Trophoblast cell (in vitro differentiated cells and primary cell): ENCODE results near the gene DHTKD1.
A peak's percentile ranks its signal among the peaks of the same experiment; 100 is the strongest.

ENCODE experiments used
- DNase-seq, 2 donors: peaks; one replicate each; pipeline ENCODE4 v3.0.0-alpha.2; 2016
- H2AFZ ChIP-seq: 2 replicates; pipeline ENCODE4 v1.6.1; 2013; ENCODE audit warnings: low read length, moderate library complexity, mild to moderate bottlenecking; ENCODE audit not compliant: insufficient read depth, poor library complexity
- H2AK5ac ChIP-seq: 2 replicates; pipeline ENCODE4 v1.6.1; 2013; ENCODE audit warnings: mild to moderate bottlenecking, low read length
- H2BK120ac ChIP-seq: 2 replicates; pipeline ENCODE4 v1.6.1; 2013; ENCODE audit warnings: low read length, mild to moderate bottlenecking, moderate library complexity; ENCODE audit not compliant: insufficient read depth, poor library complexity
- H2BK12ac ChIP-seq: 2 replicates; pipeline ENCODE4 v1.6.1; 2013; ENCODE audit warnings: mild to moderate bottlenecking, low read length, moderate library complexity
- H2BK5ac ChIP-seq: 2 replicates; pipeline ENCODE4 v1.6.1; 2013; ENCODE audit warnings: low read length, low read depth, moderate library complexity, mild to moderate bottlenecking; ENCODE audit not compliant: poor library complexity
- H3K14ac ChIP-seq: 2 replicates; pipeline ENCODE4 v1.6.1; 2013; ENCODE audit warnings: mild to moderate bottlenecking, low read length
- H3K18ac ChIP-seq: 2 replicates; pipeline ENCODE4 v1.6.1; 2013; ENCODE audit warnings: mild to moderate bottlenecking, low read length
- H3K23ac ChIP-seq: 2 replicates; pipeline ENCODE4 v1.6.1; 2013; ENCODE audit warnings: low read length
- H3K27ac ChIP-seq: 2 replicates; pipeline ENCODE4 v1.5.1; 2013; ENCODE audit warnings: low read depth, mild to moderate bottlenecking, inconsistent platforms, low read length, moderate library complexity
- H3K27me3 ChIP-seq: 2 replicates; pipeline ENCODE4 v1.6.1; 2013; ENCODE audit warnings: inconsistent platforms, mild to moderate bottlenecking, low read length, moderate library complexity; ENCODE audit not compliant: insufficient read depth
- H3K36me3 ChIP-seq, 2 experiments: 1 replicate in 1 of 2; 2 replicates in 1 of 2; pipeline ENCODE4 v1.6.1; 2013; ENCODE audit warnings: low read length in 2 of 2, mild to moderate bottlenecking in 2 of 2, moderate library complexity in 1 of 2; ENCODE audit not compliant: insufficient read depth in 2 of 2, control insufficient read depth in 1 of 2
- H3K4ac ChIP-seq: 2 replicates; pipeline ENCODE4 v1.6.1; 2013; ENCODE audit warnings: low read depth, mild to moderate bottlenecking, low read length, moderate library complexity
- H3K4me1 ChIP-seq, 2 experiments: 1 replicate in 1 of 2; 2 replicates in 1 of 2; pipeline ENCODE4 v1.6.1; 2013; ENCODE audit warnings: low read length in 2 of 2, mild to moderate bottlenecking in 2 of 2, moderate library complexity in 1 of 2; ENCODE audit not compliant: insufficient read depth in 2 of 2, control insufficient read depth in 1 of 2
- H3K4me2 ChIP-seq: 2 replicates; pipeline ENCODE4 v1.6.1; 2013; ENCODE audit warnings: inconsistent platforms, mild to moderate bottlenecking, low read length, moderate library complexity
- H3K4me3 ChIP-seq: 2 replicates; pipeline ENCODE4 v1.5.1; 2013; ENCODE audit warnings: mild to moderate bottlenecking, low read depth, low read length, inconsistent platforms
- H3K79me1 ChIP-seq: one replicate; pipeline ENCODE4 v1.6.1; 2013; ENCODE audit warnings: low read length
- H3K79me2 ChIP-seq: 2 replicates; pipeline ENCODE4 v1.6.1; 2013; ENCODE audit warnings: low read length, mild to moderate bottlenecking; ENCODE audit not compliant: control insufficient read depth, insufficient read depth, poor library complexity
- H3K9ac ChIP-seq: 2 replicates; pipeline ENCODE4 v1.6.1; 2013; ENCODE audit warnings: mild to moderate bottlenecking, low read length
- H3K9me3 ChIP-seq: 2 replicates; pipeline ENCODE4 v1.6.1; 2013; ENCODE audit warnings: low read depth, mild to moderate bottlenecking, control low read depth, inconsistent platforms, low read length; ENCODE audit not compliant: insufficient read depth
- H4K12ac ChIP-seq: 2 replicates; pipeline ENCODE4 v1.6.1; 2013; ENCODE audit warnings: low read depth, mild to moderate bottlenecking, low read length, moderate library complexity
- H4K8ac ChIP-seq: 2 replicates; pipeline ENCODE4 v1.6.1; 2013; ENCODE audit warnings: low read depth, mild to moderate bottlenecking, low read length, moderate library complexity
- H4K91ac ChIP-seq: one replicate; pipeline ENCODE4 v1.6.1; 2013; ENCODE audit warnings: low read depth, mild to moderate bottlenecking, low read length, moderate library complexity
- WGBS: extraction: QIAGEN DNeasy Blood & Tissue Kit; methylation state at CpG from one replicate; pipeline ENCODE4 v1.1.7; 2013; ENCODE audit warnings: missing lambda C conversion rate; ENCODE audit not compliant: insufficient read length, insufficient coverage; ENCODE audit errors: extremely low coverage; 5-methylcytosine and 5-hydroxymethylcytosine counted together

Gene DHTKD1

GRCh38 chr10:12025591-12025990 is 43.2 kb upstream of the DHTKD1 start:
- H3K27me3 ChIP-seq = no peaks in the 10 kb centered on the region
- peak overlapping the region; percentile 69 for H3K4ac ChIP-seq
- no peak for DNase-seq
- no peak overlapping the region for H3K23ac ChIP-seq
- peaks cover 10 to 13% of the 10 kb centered on the region in 2 experiments for H3K36me3 ChIP-seq
- no peak overlapping the region for H3K4me2 ChIP-seq
- no CpG with 5 or more reads among the region's 5 CpGs for WGBS
- no peak overlapping the region for H3K18ac ChIP-seq
- H2AFZ ChIP-seq = no peak overlapping the region
- H3K9me3 ChIP-seq = no peaks in the 10 kb centered on the region
- no peak overlapping the region for H3K14ac ChIP-seq
- no peak overlapping the region for H2AK5ac ChIP-seq
- no peak overlapping the region for H3K27ac ChIP-seq
- H4K12ac ChIP-seq = no peak overlapping the region
- no peak overlapping the region for H3K4me3 ChIP-seq
- H3K79me2 ChIP-seq = no peaks in the 10 kb centered on the region
- H3K4me1 ChIP-seq = no peaks in the 10 kb centered on the region
- no peak overlapping the region for H4K91ac ChIP-seq
- no peak overlapping the region for H2BK5ac ChIP-seq
- H2BK12ac ChIP-seq = no peak overlapping the region
- no peak overlapping the region for H2BK120ac ChIP-seq
- H3K9ac ChIP-seq = no peak overlapping the region
- H4K8ac ChIP-seq = no peak overlapping the region
- no peaks in the 10 kb centered on the region for H3K79me1 ChIP-seq

GRCh38 chr10:12027539-12027938 is 41.2 kb upstream of the DHTKD1 start:
- H2BK120ac ChIP-seq = no peak overlapping the region

GRCh38 chr10:12031404-12031803 is 37.4 kb upstream of the DHTKD1 start:
- Histone ChIP-seq H4K8ac (no peak overlapping the region), H3K79me1 (no peaks in the 10 kb centered on the region), H4K91ac (no peak overlapping the region), H3K4me3 (no peak overlapping the region), H3K4ac (no peak overlapping the region), H2AFZ (no peak overlapping the region), H2AK5ac (no peak overlapping the region), H3K27me3 (no peaks in the 10 kb centered on the region), H3K9me3 (no peaks in the 10 kb centered on the region), H3K18ac (no peak overlapping the region), H3K4me2 (no peak overlapping the region), H2BK120ac (no peak overlapping the region), H3K79me2 (no peaks in the 10 kb centered on the region), H3K23ac (no peak overlapping the region), H3K9ac (no peak overlapping the region), H4K12ac (no peak overlapping the region), H3K27ac (no peak overlapping the region), H3K14ac (no peak overlapping the region), H2BK5ac (no peak overlapping the region), H3K36me3 (peaks cover 17 to 22% of the 10 kb centered on the region in 2 experiments), H3K4me1 (no peaks in the 10 kb centered on the region), H2BK12ac (no peak overlapping the region)
- WGBS = no CpG with 5 or more reads among the region's 4 CpGs
- DNase-seq = peak; percentile 25 to 55

More at GRCh38 chr10:12027539-12027938, 41.2 kb upstream of the DHTKD1 start:
- H3K36me3 ChIP-seq = peaks cover 7 to 15% of the 10 kb centered on the region in 2 experiments
- no peak overlapping the region for H2AK5ac ChIP-seq
- no peak for DNase-seq
- no peak overlapping the region for H3K4me3 ChIP-seq
- no peak overlapping the region for H2BK5ac ChIP-seq
- no peak overlapping the region for H3K14ac ChIP-seq
- H3K18ac ChIP-seq = no peak overlapping the region
- no peak overlapping the region for H3K4ac ChIP-seq
- H2BK12ac ChIP-seq = no peak overlapping the region
- H3K79me2 ChIP-seq = no peaks in the 10 kb centered on the region
- no CpG with 5 or more reads among the region's 2 CpGs for WGBS
- no peaks in the 10 kb centered on the region for H3K79me1 ChIP-seq
- H3K4me1 ChIP-seq = no peaks in the 10 kb centered on the region
- H3K23ac ChIP-seq = no peak overlapping the region
- no peak overlapping the region for H2AFZ ChIP-seq
- H4K91ac ChIP-seq = no peak overlapping the region
- H4K12ac ChIP-seq = no peak overlapping the region
- no peak overlapping the region for H3K4me2 ChIP-seq
- H4K8ac ChIP-seq = no peak overlapping the region
- H3K9ac ChIP-seq = no peak overlapping the region
- no peaks in the 10 kb centered on the region for H3K27me3 ChIP-seq
- no peak overlapping the region for H3K27ac ChIP-seq
- H3K9me3 ChIP-seq = no peaks in the 10 kb centered on the region

- H4K12ac ChIP-seq = no peak overlapping the region
- no peak for DNase-seq
- H3K79me1 ChIP-seq = no peaks in the 10 kb centered on the region
- H3K4me1 ChIP-seq = no peaks in the 10 kb centered on the region
- no peaks in the 10 kb centered on the region for H3K9me3 ChIP-seq
- H2BK120ac ChIP-seq = no peak overlapping the region
- no peak overlapping the region for H3K4ac ChIP-seq
- H3K14ac ChIP-seq = no peak overlapping the region
- H3K79me2 ChIP-seq = peaks cover 5% of the 10 kb centered on the region
- no peak overlapping the region for H2BK12ac ChIP-seq
- peaks cover 11 to 14% of the 10 kb centered on the region in 2 experiments for H3K36me3 ChIP-seq
- no peak overlapping the region for H3K4me3 ChIP-seq
- H3K27ac ChIP-seq = no peak overlapping the region
- H3K23ac ChIP-seq = no peak overlapping the region
- no peak overlapping the region for H2BK5ac ChIP-seq
- no peak overlapping the region for H4K91ac ChIP-seq
- no peak overlapping the region for H3K9ac ChIP-seq
- no peak overlapping the region for H2AFZ ChIP-seq
- no peak overlapping the region for H3K18ac ChIP-seq
- H3K4me2 ChIP-seq = no peak overlapping the region
- no peak overlapping the region for H2AK5ac ChIP-seq
- no peak overlapping the region for H4K8ac ChIP-seq
- no CpG with 5 or more reads among the region's 3 CpGs for WGBS
- H3K27me3 ChIP-seq = no peaks in the 10 kb centered on the region
These were observed 32.6 kb upstream of the DHTKD1 start for GRCh38 chr10:12036073-12036655.
